Islet of Langerhans (tissue), 1 donor: ENCODE measurements around the gene OGA.
"Not testable (repeated sequence)": the region's sequence is repeated elsewhere in the genome, so short reads cannot be mapped to it uniquely, and the experiment has no call there.

Experiments used
- FAIRE-seq: peaks from one replicate; lab custom pipeline; 2011; peaks lifted over from hg19 to GRCh38; lab: Jason Lieb, UNC

OGA gene

GRCh38 chr10:101797403-101798059 lies 20.7 kb downstream of the OGA start:
- FAIRE-seq, result no peak

GRCh38 chr10:101793526-101793925 lies 24.7 kb downstream of the OGA start:
- FAIRE-seq, result no peak

GRCh38 chr10:101789686-101790085 lies 28.6 kb downstream of the OGA start:
- no peak for FAIRE-seq

GRCh38 chr10:101789231-101789630 lies 29.0 kb downstream of the OGA start:
- not testable (repeated sequence) for FAIRE-seq

- no peak for FAIRE-seq
These were observed 32.4 kb downstream of the OGA start for GRCh38 chr10:101785801-101786200.

GRCh38 chr10:101784558-101784957 lies 33.7 kb downstream of the OGA start:
- no peak for FAIRE-seq

GRCh38 chr10:101783736-101784118 lies 34.5 kb downstream of the OGA start:
- FAIRE-seq, result no peak

GRCh38 chr10:101782811-101783735 lies 35.2 kb downstream of the OGA start, which contains the start of gene NPM3:
Gene NPM3 (minus strand): TSS chr10:101783446. CDS start chr10:101783390, 56 bp downstream.
- FAIRE-seq, result no peak

- no peak for FAIRE-seq
These were observed 36.0 kb downstream of the OGA start for GRCh38 chr10:101781984-101782810.

GRCh38 chr10:101781655-101781983 lies 36.6 kb downstream of the OGA start:
- no peak for FAIRE-seq

- no peak for FAIRE-seq
These were observed 37.2 kb downstream of the OGA start for GRCh38 chr10:101780818-101781654.

- no peak for FAIRE-seq
These were observed 37.9 kb downstream of the OGA start for GRCh38 chr10:101780187-101780817.

- FAIRE-seq, result no peak
These were observed 38.6 kb downstream of the OGA start for GRCh38 chr10:101779544-101780186.

- no peak for FAIRE-seq
These were observed 39.3 kb downstream of the OGA start for GRCh38 chr10:101778781-101779543.

GRCh38 chr10:101778151-101778780 lies 40.0 kb downstream of the OGA start:
- FAIRE-seq, result no peak

GRCh38 chr10:101777619-101778145 lies 40.6 kb downstream of the OGA start:
- no peak for FAIRE-seq

GRCh38 chr10:101776161-101776817 lies 42.0 kb downstream of the OGA start:
- no peak for FAIRE-seq

GRCh38 chr10:101775273-101776160 lies 42.7 kb downstream of the OGA start, which contains the start of gene FGF8:
Gene FGF8 (minus strand): TSS chr10:101776114. CDS start chr10:101775900, 214 bp downstream.
- FAIRE-seq, result no peak
